GM21723 (cell line): Measurements from ENCODE around the gene SLC2A11.
A peak's percentile ranks its signal among the peaks of the same experiment; 100 is the strongest.
"Not testable (repeated sequence)": the region's sequence is repeated elsewhere in the genome, so short reads cannot be mapped to it uniquely, and the experiment has no call there.

Experiments used
- ATAC-seq: cut with Tn5 transposase; IDR thresholded peaks from one replicate; pipeline ENCODE4 v1.9.1; 2021; ENCODE audit warnings: mild to moderate bottlenecking, moderate library complexity; ENCODE audit not compliant: unreplicated experiment

SLC2A11 gene

GRCh38 chr22:23904573-23905254, 47.0 kb downstream of the SLC2A11 start:
- no peak for ATAC-seq

- ATAC-seq = no peak
These were observed 49.0 kb downstream of the SLC2A11 start for GRCh38 chr22:23906641-23907040.

- not testable (repeated sequence) for ATAC-seq
These were observed 49.7 kb downstream of the SLC2A11 start for GRCh38 chr22:23907423-23907822.

GRCh38 chr22:23908587-23909205, 51.0 kb downstream of the SLC2A11 start:
- no peak for ATAC-seq

- no peak for ATAC-seq
These were observed 51.7 kb downstream of the SLC2A11 start for GRCh38 chr22:23909296-23909898.

GRCh38 chr22:23910496-23911190, 53.0 kb downstream of the SLC2A11 start:
- no peak for ATAC-seq

GRCh38 chr22:23911318-23911980, 53.8 kb downstream of the SLC2A11 start:
- ATAC-seq = no peak

GRCh38 chr22:23912293-23912903, 54.7 kb downstream of the SLC2A11 start:
- ATAC-seq = no peak

GRCh38 chr22:23913306-23913660, 55.6 kb downstream of the SLC2A11 start:
- ATAC-seq = peak; percentile 27

- ATAC-seq = peak; percentile 91
These were observed 56.1 kb downstream of the SLC2A11 start for GRCh38 chr22:23913661-23914353.

GRCh38 chr22:23915290-23915689, 57.6 kb downstream of the SLC2A11 start:
- ATAC-seq = no peak

- not testable (repeated sequence) for ATAC-seq
These were observed 62.6 kb downstream of the SLC2A11 start for GRCh38 chr22:23920267-23920611.

- ATAC-seq = not testable (repeated sequence)
These were observed 64.0 kb downstream of the SLC2A11 start for GRCh38 chr22:23921586-23922201.

GRCh38 chr22:23922921-23923320, 65.2 kb downstream of the SLC2A11 start:
- no peak for ATAC-seq

- ATAC-seq = no peak
These were observed 67.4 kb downstream of the SLC2A11 start for GRCh38 chr22:23925020-23925606.

- no peak for ATAC-seq
These were observed 68.9 kb downstream of the SLC2A11 start for GRCh38 chr22:23926561-23926960.
